Measurements from ENCODE around the gene BAK1. TPM values are rescaled to one million over a fixed set of nuclear protein-coding genes. Genes with fewer than 3 reads are reported as not detected.
A peak's percentile ranks its signal among the peaks of the same experiment; 100 is the strongest.

The BAK1 gene
- total and polyA plus RNA-seq, 8 donors, result 2.9 to 97.0 (median 23.5) TPM

DNA sequence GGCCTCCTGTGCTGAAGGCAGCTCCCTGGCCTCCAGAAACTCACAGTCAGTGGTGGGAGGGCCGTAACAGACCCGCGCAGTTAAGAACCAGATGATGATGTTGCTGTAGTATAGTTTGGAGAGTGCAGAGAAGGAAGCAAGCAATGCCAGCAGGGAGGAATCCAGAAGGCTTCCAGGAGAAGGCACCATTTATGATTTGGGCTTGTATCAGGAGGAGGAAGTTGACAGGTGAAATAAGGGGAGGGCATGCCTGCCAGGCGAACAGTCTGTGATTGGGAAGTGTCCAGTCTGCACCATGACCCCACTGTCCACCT is 13.3 kb upstream of the BAK1 start:
- H3K9me3 ChIP-seq, result no peaks in the 10 kb centered on the region
- no peak for TF ChIP-seq EP300 (IDR thresholded peaks at IDR 0.05)
- no peak for TF ChIP-seq POLR2AphosphoS5 (IDR thresholded peaks at IDR 0.05)
- TF ChIP-seq, protein P1, sequence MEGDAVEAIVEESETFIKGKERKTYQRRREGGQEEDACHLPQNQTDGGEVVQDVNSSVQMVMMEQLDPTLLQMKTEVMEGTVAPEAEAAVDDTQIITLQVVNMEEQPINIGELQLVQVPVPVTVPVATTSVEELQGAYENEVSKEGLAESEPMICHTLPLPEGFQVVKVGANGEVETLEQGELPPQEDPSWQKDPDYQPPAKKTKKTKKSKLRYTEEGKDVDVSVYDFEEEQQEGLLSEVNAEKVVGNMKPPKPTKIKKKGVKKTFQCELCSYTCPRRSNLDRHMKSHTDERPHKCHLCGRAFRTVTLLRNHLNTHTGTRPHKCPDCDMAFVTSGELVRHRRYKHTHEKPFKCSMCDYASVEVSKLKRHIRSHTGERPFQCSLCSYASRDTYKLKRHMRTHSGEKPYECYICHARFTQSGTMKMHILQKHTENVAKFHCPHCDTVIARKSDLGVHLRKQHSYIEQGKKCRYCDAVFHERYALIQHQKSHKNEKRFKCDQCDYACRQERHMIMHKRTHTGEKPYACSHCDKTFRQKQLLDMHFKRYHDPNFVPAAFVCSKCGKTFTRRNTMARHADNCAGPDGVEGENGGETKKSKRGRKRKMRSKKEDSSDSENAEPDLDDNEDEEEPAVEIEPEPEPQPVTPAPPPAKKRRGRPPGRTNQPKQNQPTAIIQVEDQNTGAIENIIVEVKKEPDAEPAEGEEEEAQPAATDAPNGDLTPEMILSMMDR (IDR thresholded peaks at IDR 0.05), result no peak
- no peak for TF ChIP-seq POLR2A (IDR thresholded peaks at IDR 0.05)

DNA sequence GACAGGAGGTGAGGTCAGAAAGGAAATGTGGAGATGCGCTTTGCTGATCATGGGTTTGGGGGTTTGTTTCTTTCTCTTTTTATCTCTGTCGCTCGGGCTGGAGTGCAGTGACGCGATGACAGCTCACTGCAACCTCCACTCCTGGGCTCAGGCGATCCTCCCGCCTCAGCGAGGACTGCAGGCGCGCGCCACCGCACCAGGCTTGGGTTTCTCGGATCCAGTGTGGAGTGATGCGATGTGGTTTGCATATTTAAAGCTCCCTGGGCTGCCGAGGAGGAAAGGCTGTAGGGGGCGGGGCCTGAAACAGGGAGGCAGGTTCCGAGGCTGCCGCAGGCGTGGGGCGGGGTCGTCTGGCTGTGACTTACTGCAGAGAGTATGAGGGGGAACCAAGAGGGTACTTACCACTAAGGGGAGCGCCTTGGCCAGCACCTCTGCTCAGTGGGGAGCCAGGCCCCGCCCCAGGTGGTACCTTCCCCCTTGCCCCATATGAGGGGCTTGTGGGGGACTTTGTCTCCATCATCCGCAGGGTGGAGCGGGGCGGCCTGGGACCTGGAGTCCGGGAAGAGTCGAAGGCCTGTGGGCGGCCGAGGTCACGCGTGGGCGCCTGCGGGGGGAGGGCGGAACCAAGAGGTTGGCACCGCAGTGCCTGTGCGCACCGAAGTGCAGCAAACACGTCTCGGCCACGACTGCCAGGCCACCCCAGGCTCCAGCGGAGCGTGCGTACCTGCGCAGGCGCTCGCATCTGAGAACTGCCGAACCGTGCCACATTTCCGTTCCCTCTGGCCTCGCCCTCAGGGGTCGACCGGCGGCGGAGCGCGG is 12.7 kb upstream of the BAK1 start:
- intact Hi-C loops (cut with DNase I; ENCODE audit: low total_unique reads), result no loop called here
- no peaks in the 10 kb centered on the region for H3K36me3 ChIP-seq
- peak overlapping the region; percentile 19 to 45 (median 24) for H3K4me3 ChIP-seq
- WGBS, 5 donors, result 29 to 53% (median 32%) methylated on average over 32 to 57 of the region's 57 CpGs
- H3K9me3 ChIP-seq, result no peaks in the 10 kb centered on the region
- peaks cover 0 to 24% (median 0%) of the 10 kb centered on the region in 3 donors for H3K27me3 ChIP-seq
- H3K4me1 ChIP-seq, result peaks cover 13 to 40% (median 35%) of the 10 kb centered on the region in 4 donors
- TF ChIP-seq POLR2AphosphoS5 (IDR thresholded peaks at IDR 0.05), result no peak
- TF ChIP-seq POLR2A (IDR thresholded peaks at IDR 0.05), result no peak
- no peak for TF ChIP-seq EP300 (IDR thresholded peaks at IDR 0.05)
- TF ChIP-seq, protein P1 (IDR thresholded peaks at IDR 0.05), result no peak
- peak; percentile 62 to 76 for DNase-seq
- peak overlapping the region; percentile 46 to 69 (median 48) for H3K27ac ChIP-seq

More for the DNA sequence above, 13.3 kb upstream of the BAK1 start:
- intact Hi-C loops (cut with DNase I; ENCODE audit: low total_unique reads), result no loop called here
- Histone ChIP-seq H3K36me3 (no peaks in the 10 kb centered on the region), H3K4me1 (peaks cover 13 to 40% (median 35%) of the 10 kb centered on the region in 4 donors), H3K4me3 (peak overlapping the region; percentile 19 to 45 (median 24)), H3K27ac (peak overlapping the region; percentile 46 to 69 (median 48)), H3K27me3 (peaks cover 0 to 24% (median 0%) of the 10 kb centered on the region in 3 donors)
- 8 to 30% (median 26%) methylated on average over 4 of the region's 4 CpGs for WGBS, 5 donors
- DNase-seq, result no peak

DNA sequence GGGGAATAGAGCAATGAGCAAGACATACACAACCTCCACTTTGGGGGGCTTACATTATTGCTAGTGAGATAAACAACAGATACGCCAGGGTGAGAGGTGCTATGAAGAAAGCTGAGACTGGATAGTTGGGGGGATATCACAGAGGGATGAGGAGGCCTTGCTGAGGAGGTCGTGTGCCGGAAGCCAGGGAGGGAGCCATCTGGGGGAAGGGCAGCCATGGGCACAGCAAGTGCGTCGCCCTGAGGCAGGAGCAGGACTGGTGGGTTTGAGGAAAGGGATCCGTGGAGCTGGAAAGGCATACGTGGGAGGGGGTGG is 12.2 kb upstream of the BAK1 start:
- Histone ChIP-seq H3K4me1 (peaks cover 13 to 40% (median 35%) of the 10 kb centered on the region in 4 donors), H3K36me3 (no peaks in the 10 kb centered on the region), H3K4me3 (no peak overlapping the region), H3K9me3 (no peaks in the 10 kb centered on the region), H3K27me3 (peaks cover 0 to 24% (median 0%) of the 10 kb centered on the region in 3 donors), H3K27ac (peak overlapping the region in 2 of 5 donors; percentile 64 to 69)
- no peak for DNase-seq
- intact Hi-C loops (cut with DNase I; ENCODE audit: low total_unique reads), result no loop called here
- 84 to 94% (median 90%) methylated on average over 7 of the region's 7 CpGs for WGBS, 5 donors
- TF ChIP-seq POLR2AphosphoS5 (IDR thresholded peaks at IDR 0.05), result no peak
- TF ChIP-seq, protein P1 (IDR thresholded peaks at IDR 0.05), result no peak
- no peak for TF ChIP-seq EP300 (IDR thresholded peaks at IDR 0.05)
- no peak for TF ChIP-seq POLR2A (IDR thresholded peaks at IDR 0.05)

DNA sequence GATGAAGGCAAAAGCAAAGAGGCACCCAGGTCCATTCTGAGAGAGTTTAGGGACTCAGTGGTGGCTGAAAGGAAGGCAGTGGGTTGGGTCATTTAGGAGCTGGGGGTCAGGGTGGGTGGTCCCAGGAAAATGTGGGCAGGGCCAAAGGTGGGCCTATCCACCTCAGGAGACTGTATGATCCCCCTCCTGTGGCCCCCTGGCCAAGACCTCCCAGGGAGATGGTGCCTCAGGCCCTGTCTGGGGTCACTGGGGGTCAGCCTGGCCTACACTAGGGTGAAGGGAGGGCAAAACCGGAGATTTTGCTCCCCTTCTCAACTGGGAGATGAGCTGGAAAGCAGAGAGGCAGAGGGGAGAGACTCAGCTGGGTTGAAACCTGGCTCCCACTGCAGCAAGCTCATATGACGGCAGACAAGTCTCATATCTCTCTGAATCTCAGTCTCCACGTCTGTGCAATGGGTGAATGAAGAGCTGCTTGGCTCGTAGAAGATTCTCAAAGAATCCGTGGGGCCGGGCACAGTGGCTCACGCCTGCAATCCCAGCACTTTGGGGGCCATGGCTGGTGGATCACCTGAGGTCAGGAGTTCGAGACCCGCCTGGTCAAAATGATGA is 11.5 kb upstream of the BAK1 start:
- WGBS, 5 donors, result 90 to 98% (median 95%) methylated on average over 9 of the region's 9 CpGs
- Histone ChIP-seq H3K36me3 (no peaks in the 10 kb centered on the region), H3K27me3 (peaks cover 0 to 24% (median 0%) of the 10 kb centered on the region in 3 donors), H3K9me3 (no peaks in the 10 kb centered on the region), H3K4me1 (peaks cover 13 to 40% (median 35%) of the 10 kb centered on the region in 4 donors), H3K27ac (peak overlapping the region; percentile 77 to 91 (median 83)), H3K4me3 (no peak overlapping the region)
- TF ChIP-seq EP300 (IDR thresholded peaks at IDR 0.05), result no peak
- intact Hi-C loops (cut with DNase I; ENCODE audit: low total_unique reads), result no loop called here
- no peak for DNase-seq

Measured in stomach (tissue), 9 donors.